Measurements from ENCODE around the gene BRD3. TPM values are rescaled to one million over a fixed set of nuclear protein-coding genes. Genes with fewer than 3 reads are reported as not detected.

Gene BRD3
- total and polyA plus RNA-seq, 12 donors, result 8.4 to 73.1 (median 20.4) TPM

- intact Hi-C loops (cut with DNase I), result no loop called here
- Histone ChIP-seq H3K9me3 (replicated peaks in 1 of 3) (no peaks in the 10 kb centered on the region), H3K27me3 (no peaks in the 10 kb centered on the region), H3K4me1 (replicated peaks in 1 of 2) (no peaks in the 10 kb centered on the region), H3K4me3 (no peak overlapping the region), H3K36me3 (replicated peaks in 1 of 2) (no peaks in the 10 kb centered on the region), H3K27ac (no peak overlapping the region)
- TF ChIP-seq POLR2A (IDR thresholded peaks at IDR 0.05), result no peak
- WGBS, 4 donors, result 83 to 92% (median 88%) methylated on average over 1 to 2 of the region's 2 CpGs
- no peak for DNase-seq
Observed at GRCh38 chr9:134003237-134003636, 64.6 kb downstream of the BRD3 start.

- DNase-seq, result no peak
- no peaks in the 10 kb centered on the region for H3K4me1 ChIP-seq (replicated peaks in 1 of 2)
- WGBS, 4 donors, result 68 to 95% (median 86%) methylated on average over 2 of the region's 2 CpGs
- no peak overlapping the region for H3K4me3 ChIP-seq
- H3K36me3 ChIP-seq (replicated peaks in 1 of 2), result no peaks in the 10 kb centered on the region
- no peak overlapping the region for H3K27ac ChIP-seq
- intact Hi-C loops (cut with DNase I), result no loop called here
- no peaks in the 10 kb centered on the region for H3K27me3 ChIP-seq
- H3K9me3 ChIP-seq (replicated peaks in 1 of 3), result no peaks in the 10 kb centered on the region
- TF ChIP-seq CTCF (IDR thresholded peaks at IDR 0.05) (no peak), POLR2A (IDR thresholded peaks at IDR 0.05) (no peak)
Observed at GRCh38 chr9:134002796-134003195, 65.0 kb downstream of the BRD3 start.

DNA sequence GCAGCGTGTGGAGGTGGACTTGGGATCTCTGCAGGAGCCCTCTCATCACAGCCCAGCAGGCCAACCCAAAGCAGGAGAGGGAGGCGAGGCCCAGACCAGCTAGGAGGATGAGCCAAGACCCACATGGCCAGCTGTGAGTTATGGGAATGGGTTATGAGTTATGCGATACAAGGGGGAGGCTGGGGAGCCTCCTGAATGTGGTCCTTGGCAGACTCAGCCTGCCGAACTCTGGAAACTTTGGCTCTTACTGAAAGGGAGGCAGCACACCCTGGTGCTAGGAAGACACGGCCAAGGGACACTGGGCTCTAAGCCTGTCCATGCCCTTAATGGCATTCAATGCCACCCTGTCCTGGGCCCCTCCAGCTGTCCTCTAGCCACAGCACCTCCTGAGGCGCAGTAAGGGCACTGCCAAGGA lies 68.0 kb downstream of the BRD3 start:
- TF ChIP-seq POLR2A (IDR thresholded peaks at IDR 0.05) (no peak), CTCF (IDR thresholded peaks at IDR 0.05) (no peak)
- no peaks in the 10 kb centered on the region for H3K9me3 ChIP-seq (replicated peaks in 1 of 3)
- WGBS, 4 donors, result 77 to 90% (median 85%) methylated on average over 4 to 6 of the region's 6 CpGs
- no peaks in the 10 kb centered on the region for H3K27me3 ChIP-seq
- no peak overlapping the region for H3K27ac ChIP-seq
- no peaks in the 10 kb centered on the region for H3K4me1 ChIP-seq (replicated peaks in 1 of 2)
- H3K4me3 ChIP-seq, result no peak overlapping the region
- H3K36me3 ChIP-seq (replicated peaks in 1 of 2), result no peaks in the 10 kb centered on the region
- intact Hi-C loops (cut with DNase I), result no loop called here
- DNase-seq, result no peak

GRCh38 chr9:133998915-133999595 lies 68.8 kb downstream of the BRD3 start:
- no peak for DNase-seq
- Histone ChIP-seq H3K4me3 (no peak overlapping the region), H3K36me3 (replicated peaks in 1 of 2) (no peaks in the 10 kb centered on the region), H3K9me3 (replicated peaks in 1 of 3) (no peaks in the 10 kb centered on the region), H3K27me3 (no peaks in the 10 kb centered on the region), H3K4me1 (replicated peaks in 1 of 2) (peaks cover 0 to 3% of the 10 kb centered on the region in 2 donors), H3K27ac (no peak overlapping the region)
- intact Hi-C loops (cut with DNase I), result no loop called here
- WGBS, 4 donors, result 89 to 100% (median 94%) methylated on average over 1 of the region's 1 CpG
- TF ChIP-seq CTCF (IDR thresholded peaks at IDR 0.05) (no peak), POLR2A (IDR thresholded peaks at IDR 0.05) (no peak)

GRCh38 chr9:133997584-133997983 lies 70.2 kb downstream of the BRD3 start:
- no peaks in the 10 kb centered on the region for H3K9me3 ChIP-seq (replicated peaks in 1 of 3)
- H3K36me3 ChIP-seq (replicated peaks in 1 of 2), result no peaks in the 10 kb centered on the region
- intact Hi-C loops (cut with DNase I), result no loop called here
- 82 to 100% (median 86%) methylated on average over 2 of the region's 2 CpGs for WGBS, 4 donors
- TF ChIP-seq CTCF (IDR thresholded peaks at IDR 0.05) (no peak), POLR2A (IDR thresholded peaks at IDR 0.05) (no peak)
- H3K4me3 ChIP-seq, result no peak overlapping the region
- H3K27ac ChIP-seq, result no peak overlapping the region
- H3K4me1 ChIP-seq (replicated peaks in 1 of 2), result peaks cover 7 to 12% of the 10 kb centered on the region in 2 donors
- no peaks in the 10 kb centered on the region for H3K27me3 ChIP-seq
- DNase-seq, result no peak

Measured in adrenal gland (tissue), 12 donors.